Activated CD8-positive, alpha-beta memory T cell treated with anti-CD3 and anti-CD28 coated beads, Interleukin-2, amount 50 U/mL, for 48 hours (primary cell): Measurements from ENCODE around the gene UQCR11.
"Not testable (repeated sequence)": the region's sequence is repeated elsewhere in the genome, so short reads cannot be mapped to it uniquely, and the experiment has no call there.

Source experiments
- DNase-seq: peaks from one replicate; pipeline ENCODE4 v3.0.0-alpha.2; 2020

UQCR11 gene

DNA sequence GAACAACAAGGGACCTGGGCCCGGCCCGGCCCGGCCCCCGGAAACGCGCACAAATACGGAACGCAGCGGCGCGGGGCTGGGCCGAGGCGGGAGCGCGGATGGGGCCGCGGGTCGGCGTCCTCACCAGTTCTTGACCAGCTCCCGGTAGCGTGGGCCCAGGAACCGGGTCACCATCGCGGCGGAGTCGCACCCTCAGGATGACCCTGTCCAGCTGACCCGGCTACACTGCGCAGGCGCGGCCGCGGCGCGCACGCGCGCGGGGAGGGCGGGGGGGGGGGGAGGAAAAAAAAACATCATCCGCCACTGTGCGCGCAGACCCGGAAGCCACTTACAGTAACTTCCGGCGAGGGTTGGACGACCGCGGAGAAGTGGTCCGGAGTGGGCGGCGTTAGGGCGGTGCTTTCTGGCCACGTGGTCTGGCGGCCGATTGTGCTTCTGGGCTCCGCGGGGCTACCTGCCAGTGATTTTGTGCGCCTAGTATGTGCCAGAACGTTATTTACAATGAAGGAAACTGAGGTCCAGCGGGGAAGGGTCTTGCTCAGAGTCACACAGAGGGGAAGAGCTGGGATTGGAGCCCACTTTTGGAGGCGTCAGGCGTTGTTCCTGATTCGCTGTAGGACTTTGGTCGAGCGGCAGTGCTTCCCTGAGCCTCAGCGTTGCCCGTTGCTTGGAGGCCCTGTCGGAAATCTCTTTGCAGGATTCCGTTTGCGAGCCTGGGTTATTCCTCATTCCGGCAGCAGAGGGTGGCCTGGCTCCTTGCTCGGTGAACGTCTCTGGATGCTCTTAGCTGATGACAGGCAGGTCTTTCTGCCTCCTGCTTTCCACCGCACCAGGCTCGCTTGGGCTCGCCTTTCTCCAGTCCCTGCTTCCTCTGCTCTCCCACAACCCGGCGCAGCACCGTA is at the start of gene UQCR11:
TSS of gene UQCR11 (minus strand) at position 227 of the 902 bp plus-strand sequence. CDS start at position 174, 53 bp downstream.
- DNase-seq: peak; percentile 94

GRCh38 chr19:1654178-1654792 is 49.0 kb upstream of the UQCR11 start:
- DNase-seq: no peak

DNA sequence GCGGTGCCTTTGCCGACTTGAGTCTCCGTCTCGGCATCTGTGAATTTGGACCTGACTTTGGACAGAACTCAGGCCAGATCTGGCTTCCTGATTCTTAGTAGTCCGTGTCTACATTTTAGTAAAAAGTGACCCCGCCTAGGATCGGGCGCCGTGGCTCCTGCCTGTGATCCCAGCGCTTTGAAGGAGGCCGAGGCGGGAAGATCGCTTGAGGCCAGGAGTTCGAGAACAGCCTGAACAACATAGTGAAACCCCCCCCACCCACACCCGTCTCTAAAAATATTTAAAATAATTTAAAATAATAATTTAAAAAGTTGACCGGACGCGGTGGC is 48.0 kb upstream of the UQCR11 start:
- DNase-seq: no peak

DNA sequence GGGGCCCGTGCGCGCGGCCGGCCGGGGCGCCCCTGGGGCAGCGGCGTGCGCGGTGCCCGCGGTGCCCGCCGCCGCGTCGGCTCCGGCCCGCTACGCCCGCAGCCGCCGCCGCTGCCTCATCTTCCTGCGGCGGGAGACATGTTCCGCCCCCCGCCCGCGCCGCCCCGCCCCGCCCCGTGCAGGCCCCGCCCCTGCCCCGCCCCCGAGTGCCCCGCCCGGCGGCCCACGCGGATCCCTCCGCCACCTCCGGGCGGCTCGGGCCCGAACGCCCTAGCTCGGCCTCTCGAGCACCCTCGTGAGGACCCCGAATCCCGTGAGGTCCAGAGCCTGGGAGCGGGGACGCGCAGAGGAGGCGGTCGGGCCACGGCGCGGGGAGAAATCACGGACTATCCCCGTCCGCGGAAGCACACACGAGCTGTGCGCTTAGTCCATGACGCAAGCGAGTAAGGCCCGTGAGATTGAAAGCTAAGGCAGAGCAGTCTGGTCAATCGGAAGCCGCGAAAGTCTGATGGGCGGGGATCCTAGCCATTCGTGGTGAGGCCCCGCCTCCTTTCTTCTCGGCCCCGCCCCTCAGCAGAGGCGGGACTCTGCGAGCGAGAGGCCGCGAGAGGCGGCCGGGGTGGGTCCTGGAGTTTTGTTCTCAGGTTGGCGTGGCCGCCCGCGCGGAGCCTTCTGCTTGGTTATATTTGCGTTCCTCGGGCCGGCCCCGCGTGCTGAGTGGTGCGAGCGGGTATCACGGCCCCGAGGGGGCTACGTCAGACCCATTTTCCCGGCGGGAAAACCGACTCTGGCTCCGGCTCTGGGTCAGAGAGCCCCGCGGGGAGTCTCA is 47.4 kb upstream of the UQCR11 start, which contains the start of gene TCF3:
TSS of gene TCF3 (minus strand) at position 145 of the 829 bp plus-strand sequence. CDS start 2,367 bp downstream, outside the sequence.
- DNase-seq: peak; percentile 99

- DNase-seq: peak; percentile 72
Measured at GRCh38 chr19:1651568-1652291, 46.5 kb upstream of the UQCR11 start.

DNA sequence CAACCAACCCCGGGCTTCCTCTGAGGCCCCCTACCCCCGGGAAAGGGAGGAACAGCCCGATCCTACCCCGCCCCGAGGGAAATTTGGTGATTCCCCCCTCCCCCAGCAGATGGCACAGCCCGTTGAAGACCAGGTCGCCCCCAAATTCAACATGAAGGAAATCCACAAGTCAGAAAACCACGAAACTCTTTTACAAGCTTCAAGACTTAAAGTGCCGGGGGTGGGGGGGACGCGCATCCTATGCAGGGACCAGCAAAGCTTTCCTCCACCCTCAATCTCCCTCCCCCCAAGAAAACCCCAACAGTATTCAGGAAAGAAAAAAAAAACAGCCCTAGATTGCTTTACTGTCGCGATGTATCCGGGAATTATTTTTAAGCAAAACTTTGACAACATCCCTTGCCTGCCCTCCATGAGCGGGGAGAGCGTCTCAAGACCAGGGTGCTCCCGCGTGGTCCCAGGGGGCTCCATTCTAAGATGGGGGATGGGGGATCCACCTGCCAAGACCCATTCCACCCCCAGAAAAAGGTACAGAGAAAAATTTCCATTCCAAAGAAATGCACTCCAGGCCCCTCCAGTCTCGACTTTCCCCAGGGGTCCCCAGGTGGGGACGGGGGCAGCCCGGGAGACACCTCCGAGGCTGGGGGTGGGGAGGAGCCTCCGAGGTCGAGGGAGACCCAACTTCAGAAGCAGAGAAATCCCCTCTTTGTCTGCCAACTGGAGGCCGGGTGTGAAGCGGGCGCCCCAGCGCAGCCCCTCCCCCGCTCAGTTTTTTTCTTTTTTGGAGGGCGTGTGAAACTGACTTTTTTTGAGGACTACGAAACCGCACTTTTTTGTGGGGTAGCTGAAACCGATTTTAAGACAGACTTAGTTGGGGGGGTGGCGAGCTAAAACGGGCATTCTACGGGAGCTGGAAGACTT is 45.6 kb upstream of the UQCR11 start:
- peak; percentile 81 for DNase-seq

DNA sequence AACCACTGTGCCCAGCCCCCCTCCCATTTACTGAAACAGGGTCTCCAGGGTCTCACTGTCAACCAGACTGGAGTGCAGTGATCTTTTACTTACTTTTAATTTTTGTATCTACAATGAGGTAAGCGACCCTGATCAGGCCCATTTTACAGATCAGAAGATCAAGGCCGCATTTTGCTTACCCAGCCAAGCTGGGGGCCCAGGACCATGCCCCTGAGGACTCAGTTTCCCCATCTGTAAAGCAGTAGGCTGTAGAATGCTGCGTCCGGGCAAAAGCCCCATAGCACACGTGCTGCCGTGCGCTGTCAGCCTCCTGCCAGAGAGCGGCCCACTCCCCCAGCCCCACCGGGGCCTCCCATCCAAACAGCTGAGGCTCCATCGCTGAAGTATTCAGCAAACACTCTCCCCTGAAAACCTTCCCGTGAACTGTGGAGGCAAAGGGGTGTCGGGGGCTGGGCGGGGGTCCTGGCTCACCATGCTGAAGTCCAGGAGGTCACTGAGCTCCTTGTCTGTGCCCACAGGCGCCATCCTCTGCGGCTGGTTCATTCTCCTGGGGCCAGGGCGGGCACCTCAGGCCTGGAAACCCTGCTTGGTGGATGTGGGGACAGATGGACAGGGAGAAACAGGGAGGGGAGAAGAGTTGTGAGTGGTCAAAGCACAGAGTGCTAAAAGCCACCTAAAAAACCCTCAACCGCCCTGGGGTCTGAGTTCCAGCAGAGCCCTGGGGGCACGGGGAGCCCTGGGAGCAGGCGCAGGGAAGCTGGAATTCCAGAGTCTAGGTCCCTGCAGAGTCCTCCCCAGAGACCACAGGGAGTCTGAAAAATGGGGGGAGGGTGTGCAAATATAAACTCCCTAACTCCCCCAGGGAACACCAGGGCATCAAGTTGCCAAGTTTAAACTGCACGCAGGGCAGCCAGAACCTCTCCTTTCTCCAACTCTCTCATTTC is 44.7 kb upstream of the UQCR11 start:
- DNase-seq: no peak

DNA sequence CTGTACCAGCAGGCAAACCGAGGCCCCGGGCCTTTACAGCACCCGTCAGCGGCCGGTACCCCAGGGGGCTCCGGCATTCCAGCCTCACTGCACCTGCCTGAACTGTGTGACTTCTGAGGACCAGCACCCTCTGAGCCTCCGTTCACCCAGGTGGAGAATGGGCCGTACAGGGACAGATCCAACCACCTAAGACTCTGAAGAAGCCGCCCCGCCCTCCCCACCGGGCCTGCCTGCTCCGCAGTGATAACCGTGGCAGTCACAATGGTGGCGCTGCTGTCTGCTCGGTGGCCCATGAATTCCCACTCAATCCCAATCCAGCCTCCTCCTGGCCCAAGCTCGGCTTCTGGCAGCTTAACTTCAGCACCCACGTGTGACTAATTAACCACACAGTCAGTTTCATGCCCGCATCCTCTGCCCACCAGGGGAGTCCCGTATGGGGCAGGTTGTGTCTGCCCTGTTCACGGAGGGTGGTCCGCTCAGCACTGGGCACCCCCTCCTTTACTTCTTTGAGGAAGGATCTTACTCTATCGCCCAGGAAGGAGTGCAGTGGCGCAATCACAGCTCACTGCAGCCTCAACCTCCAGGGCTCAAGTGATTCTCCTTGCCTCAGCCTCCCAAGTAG is 43.8 kb upstream of the UQCR11 start:
- DNase-seq: no peak

DNA sequence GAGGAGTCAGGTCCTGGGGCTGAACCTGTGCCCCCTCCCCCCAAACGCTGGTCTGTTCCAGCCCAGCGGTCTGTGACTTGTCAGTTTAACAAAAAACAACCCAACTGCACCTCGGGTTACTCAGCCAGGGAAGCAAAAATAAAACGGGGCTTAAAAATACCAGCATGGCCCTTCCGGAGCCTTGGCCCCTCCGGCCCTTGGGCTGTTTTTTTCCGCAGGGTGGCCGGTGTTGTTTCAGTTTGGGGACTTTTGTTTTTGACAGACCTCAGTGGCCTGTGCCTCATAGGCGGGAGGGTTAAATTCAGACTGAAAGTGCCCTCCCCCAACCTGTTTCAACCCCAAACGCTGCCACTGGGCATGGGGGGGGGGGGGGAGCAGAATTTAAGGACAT is 43.2 kb upstream of the UQCR11 start:
- no peak for DNase-seq

GRCh38 chr19:1647501-1648458 is 42.5 kb upstream of the UQCR11 start:
- no peak for DNase-seq

DNA sequence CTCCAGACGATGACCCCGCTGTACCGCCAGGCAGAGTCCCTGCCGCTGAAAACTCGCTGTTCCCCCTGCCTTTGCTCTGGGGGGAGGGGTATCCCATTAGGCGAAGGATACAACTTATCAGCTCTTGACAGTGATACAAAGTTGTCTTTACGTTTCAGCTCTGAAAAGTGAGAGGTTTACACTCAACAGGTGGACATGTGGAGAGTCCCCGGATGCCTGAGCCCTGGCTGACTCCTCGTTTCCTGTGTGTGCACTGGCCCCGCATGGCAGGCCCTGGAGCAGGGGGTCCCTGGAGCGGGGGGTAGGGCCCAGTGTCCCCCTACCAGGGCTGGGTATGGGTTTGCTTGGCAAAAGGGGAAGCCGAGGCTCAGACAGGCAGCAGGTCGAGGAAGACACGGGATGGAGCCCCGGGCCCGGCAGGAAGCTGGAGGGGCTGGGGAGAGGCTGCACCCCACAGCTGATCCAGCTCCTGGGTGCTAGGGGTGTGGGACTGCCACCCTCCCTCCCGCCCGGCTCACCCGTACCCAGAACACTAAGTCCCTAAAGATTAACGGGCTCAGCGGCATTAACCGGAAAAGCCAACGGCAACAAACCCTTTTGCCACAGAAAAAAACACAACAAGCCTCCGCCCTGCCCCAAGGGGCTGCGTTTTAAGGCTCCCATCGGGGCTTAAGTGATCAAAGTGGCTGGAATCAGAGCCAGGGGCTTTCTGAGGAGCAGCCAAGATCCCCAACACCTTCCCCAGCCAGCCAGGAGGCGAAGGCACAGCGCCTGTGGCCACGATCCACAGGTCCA is 41.6 kb upstream of the UQCR11 start:
- DNase-seq: no peak

GRCh38 chr19:1646149-1646548 is 40.9 kb upstream of the UQCR11 start:
- DNase-seq: no peak

GRCh38 chr19:1645299-1645698 is 40.0 kb upstream of the UQCR11 start:
- DNase-seq: no peak

GRCh38 chr19:1644070-1644469 is 38.8 kb upstream of the UQCR11 start:
- no peak for DNase-seq

GRCh38 chr19:1640893-1641448 is 35.7 kb upstream of the UQCR11 start:
- DNase-seq: not testable (repeated sequence)

DNA sequence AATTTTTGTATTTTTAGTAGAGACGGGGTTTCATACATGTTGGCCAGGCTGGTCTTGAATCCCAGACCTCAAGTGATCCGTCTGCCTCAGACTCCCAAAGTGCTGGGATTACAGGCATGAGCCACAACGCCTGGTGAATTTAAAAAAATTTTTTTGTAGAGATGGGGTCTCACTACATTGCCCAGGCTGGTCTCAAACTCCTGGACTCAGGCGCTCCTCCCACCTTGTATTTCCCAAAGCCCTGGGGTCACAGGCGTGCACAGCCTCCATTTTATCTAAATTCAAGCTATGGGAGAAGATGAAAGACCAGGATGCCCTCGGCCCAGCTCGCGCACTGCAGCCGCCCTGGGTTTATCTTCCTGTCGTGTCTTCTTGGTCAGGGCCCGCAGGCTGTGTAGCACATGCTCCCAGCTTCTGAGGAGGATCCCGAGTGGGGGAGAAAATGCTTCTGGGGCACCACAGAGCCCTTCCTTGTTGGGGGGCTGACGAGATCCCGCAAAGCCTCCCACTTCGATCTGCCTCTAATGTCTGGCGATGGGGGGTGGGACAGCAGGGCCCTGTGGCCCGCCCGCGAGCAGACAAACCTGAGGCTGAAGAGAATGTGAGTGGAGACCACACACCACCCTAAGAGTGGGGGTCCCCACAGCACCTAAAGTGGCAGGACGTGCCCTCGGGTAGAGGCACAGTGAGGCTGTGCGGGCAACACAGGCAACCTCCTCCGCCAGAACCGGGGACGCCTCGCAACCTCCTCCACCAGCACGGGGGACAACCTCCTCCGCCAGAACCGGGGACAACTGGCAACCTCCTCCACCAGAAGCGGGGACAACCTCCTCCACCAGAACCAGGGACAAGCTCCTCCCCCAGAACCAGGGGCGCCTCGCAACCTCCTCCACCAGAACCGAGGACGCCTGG is 31.3 kb upstream of the UQCR11 start:
- DNase-seq: no peak

- DNase-seq: no peak
Measured at GRCh38 chr19:1634938-1635243, 29.6 kb upstream of the UQCR11 start.
